ENCODE data around the gene ISOC1.

The ISOC1 gene

DNA sequence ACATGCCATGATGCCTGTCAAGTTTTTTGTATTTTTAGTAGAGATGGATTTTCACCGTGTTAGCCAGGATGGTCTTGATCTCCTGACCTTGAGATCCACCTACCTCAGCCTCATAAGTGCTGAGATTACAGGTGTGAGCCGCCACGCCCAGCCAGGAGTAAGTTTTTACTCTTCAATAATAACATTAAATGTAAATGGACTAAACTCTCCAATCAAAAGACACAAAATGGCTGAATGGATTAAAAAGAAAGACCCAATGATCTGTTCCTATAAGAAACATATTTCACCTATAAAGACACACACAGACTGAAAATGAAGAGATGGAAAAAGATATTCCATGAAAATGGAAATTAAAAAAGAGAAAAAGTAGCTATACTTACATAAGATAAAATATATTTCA is 37.2 kb upstream of the ISOC1 start:
- no peak for DNase-seq (ENCODE audit: low read depth)
- no peak overlapping the region for H3K4me3 ChIP-seq (ENCODE audit: control insufficient read depth, low read depth, low read length)
- TF ChIP-seq, protein P1, sequence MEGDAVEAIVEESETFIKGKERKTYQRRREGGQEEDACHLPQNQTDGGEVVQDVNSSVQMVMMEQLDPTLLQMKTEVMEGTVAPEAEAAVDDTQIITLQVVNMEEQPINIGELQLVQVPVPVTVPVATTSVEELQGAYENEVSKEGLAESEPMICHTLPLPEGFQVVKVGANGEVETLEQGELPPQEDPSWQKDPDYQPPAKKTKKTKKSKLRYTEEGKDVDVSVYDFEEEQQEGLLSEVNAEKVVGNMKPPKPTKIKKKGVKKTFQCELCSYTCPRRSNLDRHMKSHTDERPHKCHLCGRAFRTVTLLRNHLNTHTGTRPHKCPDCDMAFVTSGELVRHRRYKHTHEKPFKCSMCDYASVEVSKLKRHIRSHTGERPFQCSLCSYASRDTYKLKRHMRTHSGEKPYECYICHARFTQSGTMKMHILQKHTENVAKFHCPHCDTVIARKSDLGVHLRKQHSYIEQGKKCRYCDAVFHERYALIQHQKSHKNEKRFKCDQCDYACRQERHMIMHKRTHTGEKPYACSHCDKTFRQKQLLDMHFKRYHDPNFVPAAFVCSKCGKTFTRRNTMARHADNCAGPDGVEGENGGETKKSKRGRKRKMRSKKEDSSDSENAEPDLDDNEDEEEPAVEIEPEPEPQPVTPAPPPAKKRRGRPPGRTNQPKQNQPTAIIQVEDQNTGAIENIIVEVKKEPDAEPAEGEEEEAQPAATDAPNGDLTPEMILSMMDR (IDR thresholded peaks at IDR 0.05; ENCODE audit: control insufficient read depth, insufficient read depth, low read depth, low read length, missing control alignments), result no peak

DNA sequence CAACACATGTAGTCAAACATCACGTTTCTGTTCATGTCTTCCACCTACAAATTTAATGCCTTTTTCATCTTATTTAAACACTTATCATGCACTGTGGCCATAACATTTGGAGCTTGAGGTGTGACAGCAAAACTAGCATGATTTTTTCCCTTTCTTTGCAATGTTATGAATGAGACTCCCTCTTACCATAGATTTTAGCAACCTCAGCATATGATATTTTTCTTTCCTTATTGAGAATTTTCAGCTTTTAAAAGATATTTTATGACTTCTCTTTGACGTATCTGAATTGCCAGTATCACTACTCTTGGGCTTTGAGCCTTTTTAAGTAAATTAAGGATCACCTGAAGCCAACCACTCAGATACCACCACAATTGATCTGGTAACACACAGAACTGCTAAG is 32.7 kb upstream of the ISOC1 start:
- DNase-seq (ENCODE audit: low read depth), result no peak
- no peak overlapping the region for H3K4me3 ChIP-seq (ENCODE audit: control insufficient read depth, low read depth, low read length)
- TF ChIP-seq, protein P1 (IDR thresholded peaks at IDR 0.05; ENCODE audit: control insufficient read depth, insufficient read depth, low read depth, low read length, missing control alignments), result no peak

DNA sequence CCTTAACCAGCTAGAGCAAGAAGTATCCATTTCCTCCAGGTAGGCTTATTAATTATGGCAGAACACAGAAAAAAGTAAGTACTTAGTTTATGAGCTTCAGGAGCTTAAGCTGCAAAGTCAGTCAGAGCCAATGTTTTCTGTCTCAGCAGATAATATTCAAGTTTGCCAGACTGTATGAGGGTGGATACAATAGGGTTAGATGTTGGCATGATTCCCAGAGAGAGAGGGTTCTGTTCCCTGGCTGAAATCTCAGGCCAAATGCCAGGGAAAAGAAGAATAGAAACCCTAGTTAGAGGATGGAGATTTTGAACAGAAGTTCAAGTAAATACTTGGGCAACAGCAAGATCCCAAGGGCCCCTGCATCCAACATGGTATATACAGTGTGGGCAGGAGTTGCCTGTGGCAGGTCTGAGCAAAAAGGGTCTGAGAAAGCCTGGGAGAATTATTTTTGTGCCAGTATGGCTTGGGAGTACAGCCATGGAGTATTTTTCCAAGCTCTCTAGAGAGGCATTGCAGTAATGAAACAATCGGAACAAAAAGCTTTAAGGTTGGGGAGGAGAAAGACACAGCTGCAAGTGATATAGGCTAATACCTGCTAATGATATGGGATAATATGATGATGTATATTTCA is 31.0 kb upstream of the ISOC1 start:
- no peak for DNase-seq (ENCODE audit: low read depth)
- no peak overlapping the region for H3K4me3 ChIP-seq (ENCODE audit: control insufficient read depth, low read depth, low read length)
- TF ChIP-seq, protein P1 (IDR thresholded peaks at IDR 0.05; ENCODE audit: control insufficient read depth, insufficient read depth, low read depth, low read length, missing control alignments), result no peak

DNA sequence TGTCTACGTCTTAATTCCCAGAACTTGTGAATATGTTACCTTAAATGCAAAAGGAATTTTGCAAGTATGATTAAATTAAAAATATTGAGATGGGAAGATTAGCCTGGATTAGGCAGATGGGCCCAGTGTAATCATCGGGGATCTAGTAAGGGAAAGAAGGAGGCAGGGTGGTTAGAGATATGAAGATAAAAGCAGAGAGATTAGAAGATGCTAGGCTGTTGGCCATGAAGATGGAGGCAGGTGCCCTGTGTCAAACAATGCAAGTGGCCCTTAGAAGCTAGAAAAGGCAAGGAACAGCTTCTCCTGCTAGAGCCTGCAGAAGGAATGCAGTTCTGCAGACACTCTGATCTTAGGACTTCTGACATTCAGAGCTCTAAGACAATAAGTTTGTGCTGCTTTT is 28.8 kb upstream of the ISOC1 start:
- DNase-seq (ENCODE audit: low read depth), result no peak
- TF ChIP-seq, protein P1 (IDR thresholded peaks at IDR 0.05; ENCODE audit: control insufficient read depth, insufficient read depth, low read depth, low read length, missing control alignments), result no peak
- no peak overlapping the region for H3K4me3 ChIP-seq (ENCODE audit: control insufficient read depth, low read depth, low read length)

DNA sequence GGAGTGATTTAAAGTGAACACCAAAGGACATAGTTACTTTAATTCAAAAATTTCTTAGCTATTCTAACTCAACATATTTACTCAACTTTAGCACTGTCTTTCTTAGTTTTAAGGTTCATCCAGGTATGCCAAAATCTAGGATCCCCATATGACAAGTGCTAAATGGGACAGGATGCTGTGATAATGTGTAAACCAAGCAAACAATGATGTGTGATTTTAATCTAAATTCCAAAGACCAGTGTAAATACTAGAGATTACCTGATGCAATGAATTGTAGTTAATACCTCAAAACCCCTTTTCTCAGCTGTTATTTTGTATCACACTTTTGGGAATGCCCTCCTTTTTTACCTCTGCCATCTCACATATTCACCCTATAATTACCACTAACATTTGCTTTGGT is 26.8 kb upstream of the ISOC1 start:
- TF ChIP-seq, protein P1 (IDR thresholded peaks at IDR 0.05; ENCODE audit: control insufficient read depth, insufficient read depth, low read depth, low read length, missing control alignments), result no peak
- H3K4me3 ChIP-seq (ENCODE audit: control insufficient read depth, low read depth, low read length), result no peak overlapping the region
- DNase-seq (ENCODE audit: low read depth), result no peak

DNA sequence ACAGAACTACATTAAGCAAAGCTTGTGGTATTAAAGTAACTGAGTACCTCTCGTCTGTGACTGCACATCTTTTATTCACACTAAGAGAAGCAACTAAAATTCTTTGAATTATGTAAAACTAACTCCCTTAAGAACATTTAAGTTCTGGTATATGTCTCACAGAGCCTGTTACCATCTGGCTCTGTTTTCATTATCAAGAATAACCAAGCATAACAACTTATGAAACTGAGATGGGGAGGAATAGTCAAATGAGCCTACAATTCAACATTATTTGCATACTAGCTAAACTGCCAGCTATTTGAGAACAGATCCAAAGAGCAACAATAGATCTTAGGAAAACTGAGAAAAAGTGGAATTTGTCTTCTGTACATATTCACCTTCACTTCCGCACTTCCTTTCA is 25.3 kb upstream of the ISOC1 start:
- DNase-seq (ENCODE audit: low read depth), result no peak
- TF ChIP-seq, protein P1 (IDR thresholded peaks at IDR 0.05; ENCODE audit: control insufficient read depth, insufficient read depth, low read depth, low read length, missing control alignments), result no peak

DNA sequence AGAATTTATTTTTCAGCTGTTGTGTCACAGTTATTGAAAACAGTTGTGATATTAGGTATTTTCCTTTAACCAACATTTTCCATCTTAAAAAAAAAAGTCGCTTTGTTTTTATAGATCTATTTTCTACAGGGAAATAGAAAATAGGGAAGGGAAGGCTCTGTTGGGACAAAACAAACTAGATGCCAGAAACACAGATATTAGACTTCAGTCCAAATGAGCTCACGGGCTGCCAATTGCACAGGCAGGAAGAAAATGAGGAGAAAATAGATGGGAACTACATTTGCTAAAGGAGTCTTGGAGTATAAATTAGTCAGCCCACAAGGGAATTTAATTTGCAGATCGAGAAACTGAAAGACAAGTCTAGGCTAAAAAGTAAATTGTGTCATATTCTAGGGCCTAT is 21.4 kb upstream of the ISOC1 start:
- no peak overlapping the region for H3K4me3 ChIP-seq (ENCODE audit: control insufficient read depth, low read depth, low read length)
- TF ChIP-seq, protein P1 (IDR thresholded peaks at IDR 0.05; ENCODE audit: control insufficient read depth, insufficient read depth, low read depth, low read length, missing control alignments), result no peak
- no peak for DNase-seq (ENCODE audit: low read depth)

More for the DNA sequence above, 25.3 kb upstream of the ISOC1 start:
- H3K4me3 ChIP-seq (ENCODE audit: control insufficient read depth, low read depth, low read length), result no peak overlapping the region
